ENCODE data around the gene IPO4. TPM values are rescaled to one million over a fixed set of nuclear protein-coding genes. Genes with fewer than 3 reads are reported as not detected.

IPO4 gene
- total and polyA plus RNA-seq, 10 of the 15 experiments (the other 5 are each of a cell fraction or from before 2014, with no cell fraction given) = 7.8 to 139 (median 37.6) TPM

- TF ChIP-seq, protein P1, sequence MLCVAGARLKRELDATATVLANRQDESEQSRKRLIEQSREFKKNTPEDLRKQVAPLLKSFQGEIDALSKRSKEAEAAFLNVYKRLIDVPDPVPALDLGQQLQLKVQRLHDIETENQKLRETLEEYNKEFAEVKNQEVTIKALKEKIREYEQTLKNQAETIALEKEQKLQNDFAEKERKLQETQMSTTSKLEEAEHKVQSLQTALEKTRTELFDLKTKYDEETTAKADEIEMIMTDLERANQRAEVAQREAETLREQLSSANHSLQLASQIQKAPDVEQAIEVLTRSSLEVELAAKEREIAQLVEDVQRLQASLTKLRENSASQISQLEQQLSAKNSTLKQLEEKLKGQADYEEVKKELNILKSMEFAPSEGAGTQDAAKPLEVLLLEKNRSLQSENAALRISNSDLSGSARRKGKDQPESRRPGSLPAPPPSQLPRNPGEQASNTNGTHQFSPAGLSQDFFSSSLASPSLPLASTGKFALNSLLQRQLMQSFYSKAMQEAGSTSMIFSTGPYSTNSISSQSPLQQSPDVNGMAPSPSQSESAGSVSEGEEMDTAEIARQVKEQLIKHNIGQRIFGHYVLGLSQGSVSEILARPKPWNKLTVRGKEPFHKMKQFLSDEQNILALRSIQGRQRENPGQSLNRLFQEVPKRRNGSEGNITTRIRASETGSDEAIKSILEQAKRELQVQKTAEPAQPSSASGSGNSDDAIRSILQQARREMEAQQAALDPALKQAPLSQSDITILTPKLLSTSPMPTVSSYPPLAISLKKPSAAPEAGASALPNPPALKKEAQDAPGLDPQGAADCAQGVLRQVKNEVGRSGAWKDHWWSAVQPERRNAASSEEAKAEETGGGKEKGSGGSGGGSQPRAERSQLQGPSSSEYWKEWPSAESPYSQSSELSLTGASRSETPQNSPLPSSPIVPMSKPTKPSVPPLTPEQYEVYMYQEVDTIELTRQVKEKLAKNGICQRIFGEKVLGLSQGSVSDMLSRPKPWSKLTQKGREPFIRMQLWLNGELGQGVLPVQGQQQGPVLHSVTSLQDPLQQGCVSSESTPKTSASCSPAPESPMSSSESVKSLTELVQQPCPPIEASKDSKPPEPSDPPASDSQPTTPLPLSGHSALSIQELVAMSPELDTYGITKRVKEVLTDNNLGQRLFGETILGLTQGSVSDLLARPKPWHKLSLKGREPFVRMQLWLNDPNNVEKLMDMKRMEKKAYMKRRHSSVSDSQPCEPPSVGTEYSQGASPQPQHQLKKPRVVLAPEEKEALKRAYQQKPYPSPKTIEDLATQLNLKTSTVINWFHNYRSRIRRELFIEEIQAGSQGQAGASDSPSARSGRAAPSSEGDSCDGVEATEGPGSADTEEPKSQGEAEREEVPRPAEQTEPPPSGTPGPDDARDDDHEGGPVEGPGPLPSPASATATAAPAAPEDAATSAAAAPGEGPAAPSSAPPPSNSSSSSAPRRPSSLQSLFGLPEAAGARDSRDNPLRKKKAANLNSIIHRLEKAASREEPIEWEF (IDR thresholded peaks at IDR 0.05; ENCODE audit: insufficient replicate concordance, low read depth, low read length) = no peak
- TF ChIP-seq CBX3 (IDR thresholded peaks at IDR 0.05; ENCODE audit: borderline replicate concordance, low read depth) (no peak), EED (IDR thresholded peaks at IDR 0.05; ENCODE audit: low read depth) (no peak), CHD4 (IDR thresholded peaks at IDR 0.05) (no peak), ZNF24 (IDR thresholded peaks at IDR 0.05) (no peak), SIX5 (IDR thresholded peaks at IDR 0.05; ENCODE audit: low read depth, low read length, severe bottlenecking) (no peak), PRDM15 (CRISPR knock-in tag; IDR thresholded peaks at IDR 0.05) (no peak), E4F1 (IDR thresholded peaks at IDR 0.05; ENCODE audit: borderline replicate concordance, partially characterized antibody) (no peak), TCF3 (IDR thresholded peaks at IDR 0.05; ENCODE audit: borderline replicate concordance, insufficient read depth, low read depth, low read length) (no peak), CTCF (IDR thresholded peaks at IDR 0.05 in 2 of 3, conservative IDR thresholded peaks at IDR 0.05 in 1 of 3; ENCODE audit: control insufficient read depth in 2 of 3, extremely low read depth in 1 of 3, insufficient read depth in 1 of 3, low read depth in 3 of 3, low read length in 3 of 3) (no peak), LARP7 (IDR thresholded peaks at IDR 0.05) (peak; percentile 90), JUNB (IDR thresholded peaks at IDR 0.05) (no peak), ZBED1 (IDR thresholded peaks at IDR 0.05; ENCODE audit: borderline replicate concordance) (no peak)
- TF ChIP-seq, protein P2, sequence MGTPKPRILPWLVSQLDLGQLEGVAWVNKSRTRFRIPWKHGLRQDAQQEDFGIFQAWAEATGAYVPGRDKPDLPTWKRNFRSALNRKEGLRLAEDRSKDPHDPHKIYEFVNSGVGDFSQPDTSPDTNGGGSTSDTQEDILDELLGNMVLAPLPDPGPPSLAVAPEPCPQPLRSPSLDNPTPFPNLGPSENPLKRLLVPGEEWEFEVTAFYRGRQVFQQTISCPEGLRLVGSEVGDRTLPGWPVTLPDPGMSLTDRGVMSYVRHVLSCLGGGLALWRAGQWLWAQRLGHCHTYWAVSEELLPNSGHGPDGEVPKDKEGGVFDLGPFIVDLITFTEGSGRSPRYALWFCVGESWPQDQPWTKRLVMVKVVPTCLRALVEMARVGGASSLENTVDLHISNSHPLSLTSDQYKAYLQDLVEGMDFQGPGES (IDR thresholded peaks at IDR 0.05) = no peak
These were observed 52.6 kb downstream of the IPO4 start, which contains the start of gene PSME1 (continued) for GRCh38 chr14:24135834-24136683.

Data from GM12878 (cell line).